ENCODE measurements around the gene TCAP. TPM values are rescaled to one million over a fixed set of nuclear protein-coding genes. Genes with fewer than 3 reads are reported as not detected.
A peak's percentile ranks its signal among the peaks of the same experiment; 100 is the strongest.

Gene TCAP
- polyA plus RNA-seq, 3 donors = 1.3 TPM; not detected in 2

DNA sequence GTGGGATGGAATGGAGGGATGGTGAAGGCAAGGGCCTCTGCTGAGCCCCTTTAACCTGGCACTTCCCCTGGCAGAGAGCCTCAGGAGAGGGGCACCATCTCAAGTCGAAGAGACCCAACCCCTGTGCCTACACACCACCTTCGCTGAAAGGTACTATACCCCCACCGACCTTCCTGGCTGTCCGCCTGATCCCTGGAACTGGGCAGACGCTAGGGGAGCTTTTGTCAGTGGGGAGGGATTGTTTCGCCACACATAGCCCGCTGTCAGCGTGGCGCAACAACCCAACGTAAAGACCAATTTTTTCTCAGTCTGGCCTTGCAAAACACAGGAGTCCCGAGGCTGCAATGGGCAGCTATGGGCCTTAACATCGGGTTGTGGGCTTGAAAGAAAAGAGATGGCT lies 35.3 kb upstream of the TCAP start:
- H3K36me3 Mint-ChIP-seq = no peaks in the 10 kb centered on the region
- Histone ChIP-seq H3K36me3 (replicated peaks in 1 of 2; ENCODE audit: control insufficient read depth in 1 of 2, insufficient read depth in 2 of 2, low read length in 2 of 2) (no peaks in the 10 kb centered on the region), H3K9ac (ENCODE audit: insufficient read depth, low read length, poor library complexity, severe bottlenecking) (no peak overlapping the region)

GRCh38 chr17:39631403-39631802 lies 33.7 kb upstream of the TCAP start:
- H3K27me3 Mint-ChIP-seq (ENCODE audit: low read depth in 3 of 3) = peaks cover 31 to 38% (median 37%) of the 10 kb centered on the region in 3 donors
- H3K4me1 Mint-ChIP-seq = peaks cover 39% of the 10 kb centered on the region
- H3K4me3 ChIP-seq (replicated peaks in 1 of 3; ENCODE audit: low read depth in 2 of 3, low read length in 3 of 3) = no peak overlapping the region
- intact Hi-C loops (cut with micrococcal nuclease) = no loop called here
- H4K20me1 ChIP-seq (ENCODE audit: insufficient read depth, low read length) = no peaks in the 10 kb centered on the region
- peaks cover 0 to 7% (median 0%) of the 10 kb centered on the region in 7 donors for H3K9me3 Mint-ChIP-seq
- no peak for DNase-seq
- H2AFZ ChIP-seq (ENCODE audit: insufficient read depth, low read depth, low read length, poor library complexity, severe bottlenecking) = no peak overlapping the region
- H3K9ac ChIP-seq (ENCODE audit: insufficient read depth, low read length, poor library complexity, severe bottlenecking) = no peak overlapping the region
- H3K27me3 ChIP-seq (ENCODE audit: control insufficient read depth in 2 of 2, insufficient read depth in 2 of 2, low read length in 2 of 2) = peaks cover 8 to 26% of the 10 kb centered on the region in 2 donors
- H3K79me2 ChIP-seq (ENCODE audit: insufficient read depth, low read length) = no peaks in the 10 kb centered on the region
- TF ChIP-seq, protein P1, sequence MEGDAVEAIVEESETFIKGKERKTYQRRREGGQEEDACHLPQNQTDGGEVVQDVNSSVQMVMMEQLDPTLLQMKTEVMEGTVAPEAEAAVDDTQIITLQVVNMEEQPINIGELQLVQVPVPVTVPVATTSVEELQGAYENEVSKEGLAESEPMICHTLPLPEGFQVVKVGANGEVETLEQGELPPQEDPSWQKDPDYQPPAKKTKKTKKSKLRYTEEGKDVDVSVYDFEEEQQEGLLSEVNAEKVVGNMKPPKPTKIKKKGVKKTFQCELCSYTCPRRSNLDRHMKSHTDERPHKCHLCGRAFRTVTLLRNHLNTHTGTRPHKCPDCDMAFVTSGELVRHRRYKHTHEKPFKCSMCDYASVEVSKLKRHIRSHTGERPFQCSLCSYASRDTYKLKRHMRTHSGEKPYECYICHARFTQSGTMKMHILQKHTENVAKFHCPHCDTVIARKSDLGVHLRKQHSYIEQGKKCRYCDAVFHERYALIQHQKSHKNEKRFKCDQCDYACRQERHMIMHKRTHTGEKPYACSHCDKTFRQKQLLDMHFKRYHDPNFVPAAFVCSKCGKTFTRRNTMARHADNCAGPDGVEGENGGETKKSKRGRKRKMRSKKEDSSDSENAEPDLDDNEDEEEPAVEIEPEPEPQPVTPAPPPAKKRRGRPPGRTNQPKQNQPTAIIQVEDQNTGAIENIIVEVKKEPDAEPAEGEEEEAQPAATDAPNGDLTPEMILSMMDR (IDR thresholded peaks at IDR 0.05) = no peak
- H3K4me3 Mint-ChIP-seq = peak overlapping the region; percentile 6 to 32
- H3K4me2 ChIP-seq (replicated peaks; ENCODE audit: extremely low read depth, low read length, poor library complexity, severe bottlenecking) = no peak overlapping the region
- no peaks in the 10 kb centered on the region for H3K9me3 ChIP-seq (replicated peaks in 1 of 2; ENCODE audit: control insufficient read depth in 1 of 2, insufficient read depth in 1 of 2, low read length in 2 of 2)
- WGBS (ENCODE audit: insufficient coverage) = 31% methylated on average over 3 of the region's 6 CpGs
- H3K36me3 ChIP-seq (replicated peaks in 1 of 2; ENCODE audit: control insufficient read depth in 1 of 2, insufficient read depth in 2 of 2, low read length in 2 of 2) = no peaks in the 10 kb centered on the region
- no peak overlapping the region for H3K27ac ChIP-seq (ENCODE audit: low read depth in 1 of 2, low read length in 2 of 2)
- H3K36me3 Mint-ChIP-seq = no peaks in the 10 kb centered on the region
- H3K4me1 ChIP-seq (ENCODE audit: control insufficient read depth in 1 of 2, insufficient read depth in 2 of 2, low read length in 2 of 2) = peaks cover 28 to 45% of the 10 kb centered on the region in 2 donors
- H3K27ac Mint-ChIP-seq = peak overlapping the region in 3 of 7 donors; percentile 20 to 48 (median 46)

More for the DNA sequence above, 35.3 kb upstream of the TCAP start:
- no peaks in the 10 kb centered on the region for H4K20me1 ChIP-seq (ENCODE audit: insufficient read depth, low read length)
- no peak overlapping the region for H3K4me3 ChIP-seq (replicated peaks in 1 of 3; ENCODE audit: low read depth in 2 of 3, low read length in 3 of 3)
- intact Hi-C loops (cut with micrococcal nuclease) = no loop called here
- H3K4me3 Mint-ChIP-seq = no peak overlapping the region
- TF ChIP-seq, protein P1 (IDR thresholded peaks at IDR 0.05) = peak; percentile 22
- peaks cover 16 to 33% of the 10 kb centered on the region in 2 donors for H3K4me1 ChIP-seq (ENCODE audit: control insufficient read depth in 1 of 2, insufficient read depth in 2 of 2, low read length in 2 of 2)
- H3K4me1 Mint-ChIP-seq = peaks cover 27% of the 10 kb centered on the region
- DNase-seq = peak; percentile 66 to 68 (median 67)
- H3K4me2 ChIP-seq (replicated peaks; ENCODE audit: extremely low read depth, low read length, poor library complexity, severe bottlenecking) = peak overlapping the region; percentile 21
- H3K79me2 ChIP-seq (ENCODE audit: insufficient read depth, low read length) = no peaks in the 10 kb centered on the region
- WGBS (ENCODE audit: insufficient coverage) = 5% methylated on average over 4 of the region's 12 CpGs
- H3K27me3 ChIP-seq (ENCODE audit: control insufficient read depth in 2 of 2, insufficient read depth in 2 of 2, low read length in 2 of 2) = peaks cover 16 to 41% of the 10 kb centered on the region in 2 donors
- peak overlapping the region in 3 of 7 donors; percentile 33 to 75 (median 68) for H3K27ac Mint-ChIP-seq
- H2AFZ ChIP-seq (ENCODE audit: insufficient read depth, low read depth, low read length, poor library complexity, severe bottlenecking) = no peak overlapping the region
- H3K27ac ChIP-seq (ENCODE audit: low read depth in 1 of 2, low read length in 2 of 2) = no peak overlapping the region
- no peaks in the 10 kb centered on the region for H3K9me3 ChIP-seq (replicated peaks in 1 of 2; ENCODE audit: control insufficient read depth in 1 of 2, insufficient read depth in 1 of 2, low read length in 2 of 2)
- H3K27me3 Mint-ChIP-seq (ENCODE audit: low read depth in 3 of 3) = peaks cover 42 to 53% (median 47%) of the 10 kb centered on the region in 3 donors
- H3K9me3 Mint-ChIP-seq = peaks cover 0 to 11% (median 2%) of the 10 kb centered on the region in 7 donors
